ENCODE data around the gene SAP30.

DNA sequence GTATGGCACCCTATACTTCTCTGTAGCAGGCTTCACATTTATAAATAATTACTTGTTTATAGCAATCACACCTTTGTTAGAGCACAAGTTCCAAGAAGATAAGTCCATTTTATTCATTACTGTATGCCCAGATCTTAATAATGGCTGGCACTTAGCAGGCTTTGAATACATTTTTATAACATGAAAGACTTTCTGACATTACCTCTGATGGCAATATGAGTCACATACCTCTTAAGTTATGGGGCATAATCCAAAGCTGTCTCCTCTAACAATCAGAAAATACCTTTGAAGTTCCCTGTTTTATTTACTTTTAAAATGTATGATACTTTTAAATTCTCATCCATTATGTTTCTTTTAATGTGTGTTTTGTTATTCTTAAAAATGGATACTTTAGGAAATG lies 16.0 kb downstream of the SAP30 start:
- no peak for TF ChIP-seq EZH2phosphoT487 (IDR thresholded peaks at IDR 0.05; ENCODE audit: insufficient read depth, low read depth)
- TF ChIP-seq EZH2 (IDR thresholded peaks at IDR 0.05; ENCODE audit: insufficient read depth, poor library complexity, severe bottlenecking) = no peak
